SK-N-SH treated with all-trans-retinoic acid at 6 μM for 48 hours (cell line): Measurements from ENCODE around the gene ABI3BP.

ENCODE experiments used
- ATAC-seq: fragments of 200-7000 bp; cut with Tn5 transposase; 3 replicates; pipeline ENCODE4 v1.9.1; 2020; ENCODE audit warnings: mild to moderate bottlenecking, moderate library complexity
- ARNTL ChIP-seq: fragments of 450-650 bp; formaldehyde crosslinking; IDR thresholded peaks from 2 replicates; pipeline ENCODE4 v1.5.0; 2020; ENCODE audit warnings: low read depth, mild to moderate bottlenecking, moderate library complexity, borderline replicate concordance
- BACH2 ChIP-seq: fragments of 250-450 bp; sonication (Bioruptor Pico); IDR thresholded peaks from 2 replicates; pipeline ENCODE4 v1.9.0; 2021; ENCODE audit warnings: mild to moderate bottlenecking, borderline replicate concordance
- CSDC2 ChIP-seq: fragments of 250-450 bp; sonication (Bioruptor Pico); IDR thresholded peaks from 2 replicates; pipeline ENCODE4 v1.5.0; 2020; ENCODE audit warnings: mild to moderate bottlenecking, moderate library complexity
- ESRRG ChIP-seq: fragments of 250-450 bp; sonication (Bioruptor Pico); IDR thresholded peaks from 2 replicates; pipeline ENCODE4 v1.6.1; 2021; ENCODE audit warnings: mild to moderate bottlenecking
- GLIS3 ChIP-seq: fragments of 250-450 bp; sonication (Bioruptor Pico); IDR thresholded peaks from 2 replicates; pipeline ENCODE4 v1.5.0; 2020; ENCODE audit warnings: mild to moderate bottlenecking, moderate library complexity
- ISL1 ChIP-seq: fragments of 250-450 bp; sonication (Bioruptor Pico); IDR thresholded peaks from 2 replicates; pipeline ENCODE4 v2.1.2; 2022; ENCODE audit warnings: mild to moderate bottlenecking, moderate library complexity
- OSR1 ChIP-seq: fragments of 250-450 bp; sonication (Bioruptor Pico); IDR thresholded peaks from 2 replicates; pipeline ENCODE4 v1.8.0; 2022; ENCODE audit warnings: moderate library complexity, mild to moderate bottlenecking, inconsistent platforms
- PPARA ChIP-seq: fragments of 250-450 bp; sonication (Bioruptor Pico); IDR thresholded peaks from 2 replicates; pipeline ENCODE4 v1.5.0; 2020; ENCODE audit warnings: mild to moderate bottlenecking, borderline replicate concordance
- RARB ChIP-seq: fragments of 250-450 bp; sonication (Bioruptor Pico); IDR thresholded peaks from 2 replicates; pipeline ENCODE4 v1.8.0; 2021; ENCODE audit warnings: mild to moderate bottlenecking, moderate library complexity
- SNAI2 ChIP-seq: fragments of 250-450 bp; sonication (Bioruptor Pico); IDR thresholded peaks from 2 replicates; pipeline ENCODE4 v1.5.0; 2020; ENCODE audit warnings: mild to moderate bottlenecking, moderate library complexity
- TCF4 ChIP-seq: fragments of 250-450 bp; sonication (Bioruptor Pico); IDR thresholded peaks from 2 replicates; pipeline ENCODE4 v1.8.0; 2021; ENCODE audit warnings: mild to moderate bottlenecking, moderate library complexity, borderline replicate concordance
- TOX ChIP-seq: fragments of 250-450 bp; sonication (Bioruptor Pico); IDR thresholded peaks from 2 replicates; pipeline ENCODE4 v1.8.0; 2021; ENCODE audit warnings: mild to moderate bottlenecking, moderate library complexity, borderline replicate concordance
- ZFP3 ChIP-seq: fragments of 250-450 bp; sonication (Bioruptor Pico); IDR thresholded peaks from 2 replicates; pipeline ENCODE4 v1.5.0; 2020; ENCODE audit warnings: mild to moderate bottlenecking, moderate library complexity
- ZFP30 ChIP-seq: fragments of 450-650 bp; formaldehyde crosslinking; IDR thresholded peaks from 2 replicates; pipeline ENCODE4 v1.5.0; 2022; ENCODE audit warnings: mild to moderate bottlenecking, moderate library complexity
- ZNF565 ChIP-seq: fragments of 450-650 bp; formaldehyde crosslinking; conservative IDR thresholded peaks from 2 replicates; pipeline ENCODE4 v1.5.0; 2020; ENCODE audit warnings: low read depth, mild to moderate bottlenecking, moderate library complexity
- ZNF70 ChIP-seq: fragments of 450-650 bp; formaldehyde crosslinking; IDR thresholded peaks from 2 replicates; pipeline ENCODE4 v1.5.0; 2020; ENCODE audit warnings: mild to moderate bottlenecking, moderate library complexity
- ZNF8 ChIP-seq: fragments of 450-650 bp; formaldehyde crosslinking; IDR thresholded peaks from 2 replicates; pipeline ENCODE4 v1.5.0; 2020; ENCODE audit warnings: mild to moderate bottlenecking, moderate library complexity
- TF ChIP-seq, protein P1 (sequence below): fragments of 250-450 bp; sonication (Bioruptor Pico); IDR thresholded peaks from 2 replicates; pipeline ENCODE4 v1.5.1; 2021; ENCODE audit warnings: mild to moderate bottlenecking, moderate library complexity
- TF ChIP-seq, protein P2 (sequence below): fragments of 250-450 bp; sonication (Bioruptor Pico); IDR thresholded peaks from 2 replicates; pipeline ENCODE4 v1.8.0; 2021; ENCODE audit warnings: low read depth, mild to moderate bottlenecking, moderate library complexity, borderline replicate concordance
- TF ChIP-seq, protein P3 (sequence below): fragments of 250-450 bp; sonication (Bioruptor Pico); IDR thresholded peaks from 2 replicates; pipeline ENCODE4 v1.8.0; 2020; ENCODE audit warnings: mild to moderate bottlenecking, moderate library complexity, borderline replicate concordance
- TF ChIP-seq, protein P4 (sequence below): fragments of 250-450 bp; sonication (Bioruptor Pico); IDR thresholded peaks from 2 replicates; pipeline ENCODE4 v1.5.1; 2020; ENCODE audit warnings: low read depth, mild to moderate bottlenecking, moderate library complexity
- TF ChIP-seq, protein P5 (sequence below): fragments of 250-450 bp; sonication (Bioruptor Pico); IDR thresholded peaks from 2 replicates; pipeline ENCODE4 v1.5.0; 2020; ENCODE audit warnings: mild to moderate bottlenecking, moderate library complexity

ABI3BP gene

DNA sequence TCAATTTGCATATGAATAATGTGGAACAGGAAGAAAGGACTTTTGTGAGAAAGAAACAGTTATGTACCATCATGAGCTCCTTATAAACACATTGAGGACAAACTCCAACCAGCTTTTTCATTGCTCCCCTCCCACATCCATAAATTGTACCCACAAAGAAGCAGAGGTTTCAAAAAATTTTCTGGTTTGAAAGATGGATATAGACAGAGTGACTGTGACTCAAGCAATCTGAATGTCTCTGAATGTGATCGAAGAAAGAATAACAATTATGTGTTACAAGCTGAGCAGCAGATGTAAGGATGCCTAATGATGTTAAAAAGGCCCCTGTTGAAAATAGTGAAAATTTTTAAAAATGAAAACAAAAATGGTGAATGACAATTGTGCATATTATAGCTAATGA is 156.6 kb downstream of the ABI3BP start:
- no peak for ATAC-seq
- TF ChIP-seq ARNTL = no peak
- TF ChIP-seq, protein P1, sequence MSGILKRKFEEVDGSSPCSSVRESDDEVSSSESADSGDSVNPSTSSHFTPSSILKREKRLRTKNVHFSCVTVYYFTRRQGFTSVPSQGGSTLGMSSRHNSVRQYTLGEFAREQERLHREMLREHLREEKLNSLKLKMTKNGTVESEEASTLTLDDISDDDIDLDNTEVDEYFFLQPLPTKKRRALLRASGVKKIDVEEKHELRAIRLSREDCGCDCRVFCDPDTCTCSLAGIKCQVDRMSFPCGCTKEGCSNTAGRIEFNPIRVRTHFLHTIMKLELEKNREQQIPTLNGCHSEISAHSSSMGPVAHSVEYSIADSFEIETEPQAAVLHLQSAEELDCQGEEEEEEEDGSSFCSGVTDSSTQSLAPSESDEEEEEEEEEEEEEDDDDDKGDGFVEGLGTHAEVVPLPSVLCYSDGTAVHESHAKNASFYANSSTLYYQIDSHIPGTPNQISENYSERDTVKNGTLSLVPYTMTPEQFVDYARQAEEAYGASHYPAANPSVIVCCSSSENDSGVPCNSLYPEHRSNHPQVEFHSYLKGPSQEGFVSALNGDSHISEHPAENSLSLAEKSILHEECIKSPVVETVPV (CRISPR knock-in tag) = no peak
- no peak for TF ChIP-seq TCF4 (CRISPR knock-in tag)
- TF ChIP-seq, protein P2, sequence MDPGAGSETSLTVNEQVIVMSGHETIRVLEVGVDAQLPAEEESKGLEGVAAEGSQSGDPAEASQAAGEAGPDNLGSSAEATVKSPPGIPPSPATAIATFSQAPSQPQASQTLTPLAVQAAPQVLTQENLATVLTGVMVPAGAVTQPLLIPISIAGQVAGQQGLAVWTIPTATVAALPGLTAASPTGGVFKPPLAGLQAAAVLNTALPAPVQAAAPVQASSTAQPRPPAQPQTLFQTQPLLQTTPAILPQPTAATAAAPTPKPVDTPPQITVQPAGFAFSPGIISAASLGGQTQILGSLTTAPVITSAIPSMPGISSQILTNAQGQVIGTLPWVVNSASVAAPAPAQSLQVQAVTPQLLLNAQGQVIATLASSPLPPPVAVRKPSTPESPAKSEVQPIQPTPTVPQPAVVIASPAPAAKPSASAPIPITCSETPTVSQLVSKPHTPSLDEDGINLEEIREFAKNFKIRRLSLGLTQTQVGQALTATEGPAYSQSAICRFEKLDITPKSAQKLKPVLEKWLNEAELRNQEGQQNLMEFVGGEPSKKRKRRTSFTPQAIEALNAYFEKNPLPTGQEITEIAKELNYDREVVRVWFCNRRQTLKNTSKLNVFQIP = no peak
- TF ChIP-seq PPARA (CRISPR knock-in tag) = no peak
- TF ChIP-seq BACH2 = no peak
- no peak for TF ChIP-seq RARB (CRISPR knock-in tag)
- no peak for TF ChIP-seq ZNF565 (CRISPR knock-in tag)
- TF ChIP-seq CSDC2 (CRISPR knock-in tag) = no peak
- no peak for TF ChIP-seq ISL1 (CRISPR knock-in tag)
- no peak for TF ChIP-seq ZFP30 (CRISPR knock-in tag)
- TF ChIP-seq ZNF8 (CRISPR knock-in tag) = no peak
- TF ChIP-seq OSR1 (CRISPR knock-in tag) = no peak
- no peak for TF ChIP-seq ZNF70
- no peak for TF ChIP-seq ESRRG (CRISPR knock-in tag)

DNA sequence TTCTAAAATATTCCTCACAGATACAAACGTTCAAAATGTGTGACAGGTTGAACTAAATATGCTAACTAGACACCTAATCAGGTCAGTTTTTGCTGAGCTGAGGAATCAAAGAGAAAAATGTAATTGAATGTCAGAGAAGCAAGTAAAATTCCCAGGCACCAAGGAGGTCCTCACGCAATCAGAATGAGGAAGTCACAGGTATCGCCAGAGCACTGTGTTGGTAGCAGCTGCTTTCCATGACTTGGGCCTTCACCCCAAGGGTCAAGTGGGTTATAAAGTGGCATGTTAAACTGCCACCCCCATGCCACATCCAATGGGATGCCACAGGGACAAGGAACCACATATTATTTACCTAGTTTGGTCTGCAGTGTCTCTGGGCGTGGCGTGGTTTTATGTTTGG is 158.9 kb downstream of the ABI3BP start:
- ATAC-seq = no peak
- TF ChIP-seq, protein P3, sequence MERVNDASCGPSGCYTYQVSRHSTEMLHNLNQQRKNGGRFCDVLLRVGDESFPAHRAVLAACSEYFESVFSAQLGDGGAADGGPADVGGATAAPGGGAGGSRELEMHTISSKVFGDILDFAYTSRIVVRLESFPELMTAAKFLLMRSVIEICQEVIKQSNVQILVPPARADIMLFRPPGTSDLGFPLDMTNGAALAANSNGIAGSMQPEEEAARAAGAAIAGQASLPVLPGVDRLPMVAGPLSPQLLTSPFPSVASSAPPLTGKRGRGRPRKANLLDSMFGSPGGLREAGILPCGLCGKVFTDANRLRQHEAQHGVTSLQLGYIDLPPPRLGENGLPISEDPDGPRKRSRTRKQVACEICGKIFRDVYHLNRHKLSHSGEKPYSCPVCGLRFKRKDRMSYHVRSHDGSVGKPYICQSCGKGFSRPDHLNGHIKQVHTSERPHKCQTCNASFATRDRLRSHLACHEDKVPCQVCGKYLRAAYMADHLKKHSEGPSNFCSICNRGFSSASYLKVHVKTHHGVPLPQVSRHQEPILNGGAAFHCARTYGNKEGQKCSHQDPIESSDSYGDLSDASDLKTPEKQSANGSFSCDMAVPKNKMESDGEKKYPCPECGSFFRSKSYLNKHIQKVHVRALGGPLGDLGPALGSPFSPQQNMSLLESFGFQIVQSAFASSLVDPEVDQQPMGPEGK (CRISPR knock-in tag) = no peak
- TF ChIP-seq GLIS3 (CRISPR knock-in tag) (no peak), ZFP3 (no peak), SNAI2 (CRISPR knock-in tag) (no peak), ZFP30 (CRISPR knock-in tag) (no peak), ZNF8 (CRISPR knock-in tag) (no peak), ESRRG (CRISPR knock-in tag) (no peak), TOX (no peak), TCF4 (CRISPR knock-in tag) (no peak), ZNF565 (CRISPR knock-in tag) (no peak), CSDC2 (CRISPR knock-in tag) (no peak), RARB (CRISPR knock-in tag) (no peak)
- TF ChIP-seq, protein P4, sequence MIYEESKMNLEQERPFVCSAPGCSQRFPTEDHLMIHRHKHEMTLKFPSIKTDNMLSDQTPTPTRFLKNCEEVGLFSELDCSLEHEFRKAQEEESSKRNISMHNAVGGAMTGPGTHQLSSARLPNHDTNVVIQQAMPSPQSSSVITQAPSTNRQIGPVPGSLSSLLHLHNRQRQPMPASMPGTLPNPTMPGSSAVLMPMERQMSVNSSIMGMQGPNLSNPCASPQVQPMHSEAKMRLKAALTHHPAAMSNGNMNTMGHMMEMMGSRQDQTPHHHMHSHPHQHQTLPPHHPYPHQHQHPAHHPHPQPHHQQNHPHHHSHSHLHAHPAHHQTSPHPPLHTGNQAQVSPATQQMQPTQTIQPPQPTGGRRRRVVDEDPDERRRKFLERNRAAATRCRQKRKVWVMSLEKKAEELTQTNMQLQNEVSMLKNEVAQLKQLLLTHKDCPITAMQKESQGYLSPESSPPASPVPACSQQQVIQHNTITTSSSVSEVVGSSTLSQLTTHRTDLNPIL = no peak
- TF ChIP-seq, protein P2 = no peak
- TF ChIP-seq, protein P1 (CRISPR knock-in tag) = no peak

DNA sequence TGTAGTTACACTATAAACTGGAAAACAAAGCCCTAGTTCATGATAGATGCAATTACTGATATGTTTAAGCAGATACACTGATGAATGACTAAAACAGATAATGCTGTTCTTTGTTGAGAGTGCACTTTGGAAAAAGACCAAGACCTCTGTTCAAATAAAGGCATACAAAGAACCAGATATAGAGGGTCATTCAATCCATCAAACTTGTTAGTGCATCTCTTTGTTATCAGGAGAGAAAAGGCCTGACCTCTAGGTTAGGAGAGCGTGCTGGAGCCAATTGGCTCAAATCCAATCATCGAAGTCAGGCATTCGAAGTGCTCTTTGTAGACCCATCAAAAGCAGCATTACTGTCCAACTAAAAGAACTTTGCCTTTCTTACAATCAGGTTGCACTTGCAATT is 159.7 kb downstream of the ABI3BP start:
- no peak for ATAC-seq
- TF ChIP-seq, protein P4 = no peak; the same call in 1 of the 2 replicates
- no peak for TF ChIP-seq BACH2
- TF ChIP-seq OSR1 (CRISPR knock-in tag) = no peak
- TF ChIP-seq ZFP30 (CRISPR knock-in tag) = no peak
- TF ChIP-seq ISL1 (CRISPR knock-in tag) = peak; percentile 95
- TF ChIP-seq, protein P1 (CRISPR knock-in tag) = no peak
- TF ChIP-seq, protein P5, sequence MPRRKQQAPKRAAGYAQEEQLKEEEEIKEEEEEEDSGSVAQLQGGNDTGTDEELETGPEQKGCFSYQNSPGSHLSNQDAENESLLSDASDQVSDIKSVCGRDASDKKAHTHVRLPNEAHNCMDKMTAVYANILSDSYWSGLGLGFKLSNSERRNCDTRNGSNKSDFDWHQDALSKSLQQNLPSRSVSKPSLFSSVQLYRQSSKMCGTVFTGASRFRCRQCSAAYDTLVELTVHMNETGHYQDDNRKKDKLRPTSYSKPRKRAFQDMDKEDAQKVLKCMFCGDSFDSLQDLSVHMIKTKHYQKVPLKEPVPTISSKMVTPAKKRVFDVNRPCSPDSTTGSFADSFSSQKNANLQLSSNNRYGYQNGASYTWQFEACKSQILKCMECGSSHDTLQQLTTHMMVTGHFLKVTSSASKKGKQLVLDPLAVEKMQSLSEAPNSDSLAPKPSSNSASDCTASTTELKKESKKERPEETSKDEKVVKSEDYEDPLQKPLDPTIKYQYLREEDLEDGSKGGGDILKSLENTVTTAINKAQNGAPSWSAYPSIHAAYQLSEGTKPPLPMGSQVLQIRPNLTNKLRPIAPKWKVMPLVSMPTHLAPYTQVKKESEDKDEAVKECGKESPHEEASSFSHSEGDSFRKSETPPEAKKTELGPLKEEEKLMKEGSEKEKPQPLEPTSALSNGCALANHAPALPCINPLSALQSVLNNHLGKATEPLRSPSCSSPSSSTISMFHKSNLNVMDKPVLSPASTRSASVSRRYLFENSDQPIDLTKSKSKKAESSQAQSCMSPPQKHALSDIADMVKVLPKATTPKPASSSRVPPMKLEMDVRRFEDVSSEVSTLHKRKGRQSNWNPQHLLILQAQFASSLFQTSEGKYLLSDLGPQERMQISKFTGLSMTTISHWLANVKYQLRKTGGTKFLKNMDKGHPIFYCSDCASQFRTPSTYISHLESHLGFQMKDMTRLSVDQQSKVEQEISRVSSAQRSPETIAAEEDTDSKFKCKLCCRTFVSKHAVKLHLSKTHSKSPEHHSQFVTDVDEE (CRISPR knock-in tag) = 0 out of 2 replicates have a peak, but pooled peaks have one; percentile 43
- TF ChIP-seq GLIS3 (CRISPR knock-in tag) = no peak
- peak; percentile 27; the same call in 1 of the 2 replicates for TF ChIP-seq SNAI2 (CRISPR knock-in tag)
- TF ChIP-seq ESRRG (CRISPR knock-in tag) = no peak
- no peak for TF ChIP-seq ZFP3
